ENCODE measurements around the gene DGKZ.

The DGKZ gene

DNA sequence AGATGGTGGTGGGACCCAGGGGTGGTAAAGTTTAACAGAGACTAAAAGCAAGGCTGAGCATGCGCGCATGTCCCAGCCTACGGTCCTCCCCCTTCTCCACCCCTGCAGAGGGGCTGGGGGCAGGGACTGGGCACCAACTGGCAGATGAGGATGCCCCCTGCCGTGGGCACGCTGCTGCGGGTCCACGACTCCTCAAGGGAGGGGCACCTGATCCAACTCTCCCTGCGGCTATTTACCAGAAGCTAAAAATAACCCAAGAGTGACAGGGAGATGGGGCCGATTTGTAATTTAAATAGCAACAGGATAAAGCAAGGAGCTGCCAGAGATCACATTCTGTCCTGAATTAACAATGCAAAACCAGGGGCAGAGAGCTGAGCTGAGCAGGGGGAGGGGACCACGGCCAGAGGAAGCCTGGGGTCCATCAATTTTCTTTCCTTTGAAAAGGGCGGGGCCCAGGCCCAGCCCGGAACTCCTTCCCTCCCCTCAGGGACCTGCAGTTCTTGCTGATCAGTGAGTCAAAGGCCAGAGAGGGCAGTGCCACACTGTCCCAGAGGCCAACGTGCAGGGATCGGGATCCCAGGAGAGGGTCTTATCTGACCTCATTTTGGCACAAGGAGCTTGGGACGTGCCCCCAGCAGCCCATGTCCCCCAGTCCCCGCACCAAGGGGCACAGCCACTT, 8.1 kb upstream of the DGKZ start:
- Mint-ChIP-seq H3K36me3 (ENCODE audit: low read depth) (no peaks in the 10 kb centered on the region), H3K27me3 (ENCODE audit: low read depth, poor library complexity) (peaks cover 31% of the 10 kb centered on the region), H3K4me1 (peaks cover 79% of the 10 kb centered on the region), H3K4me3 (peak overlapping the region; percentile 64), H3K9me3 (no peaks in the 10 kb centered on the region), H3K27ac (peak overlapping the region; percentile 54)
- TF ChIP-seq CTCF (IDR thresholded peaks at IDR 0.05) = no peak
- DNase-seq = peak; percentile 50

GRCh38 chr11:46339816-46340215, 7.4 kb upstream of the DGKZ start:
- TF ChIP-seq CTCF (IDR thresholded peaks at IDR 0.05) = no peak
- no peak for DNase-seq
- H3K27ac Mint-ChIP-seq = no peak overlapping the region
- H3K9me3 Mint-ChIP-seq = no peaks in the 10 kb centered on the region
- H3K4me3 Mint-ChIP-seq = no peak overlapping the region
- H3K27me3 Mint-ChIP-seq (ENCODE audit: low read depth, poor library complexity) = peaks cover 29% of the 10 kb centered on the region
- H3K4me1 Mint-ChIP-seq = peaks cover 82% of the 10 kb centered on the region
- no peaks in the 10 kb centered on the region for H3K36me3 Mint-ChIP-seq (ENCODE audit: low read depth)

DNA sequence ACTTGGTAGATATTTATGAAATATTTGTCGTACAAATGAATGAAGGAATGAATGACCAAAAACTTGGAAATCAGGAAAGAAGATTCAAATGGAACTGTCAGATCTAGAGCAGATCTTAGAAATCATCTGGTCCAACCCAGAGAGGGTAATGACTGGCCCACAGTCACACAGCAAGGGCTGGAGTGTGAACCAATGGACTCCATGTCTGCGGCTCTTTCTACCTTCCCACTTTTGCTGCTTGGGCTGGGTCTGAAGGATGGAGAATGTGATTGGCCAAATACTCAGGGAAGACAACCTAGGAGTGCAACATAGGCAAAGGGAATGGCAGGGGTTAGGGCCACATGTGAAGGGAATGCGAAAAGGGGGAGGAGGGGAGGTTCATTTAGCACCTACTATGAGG, 5.8 kb upstream of the DGKZ start:
- Mint-ChIP-seq H3K9me3 (no peaks in the 10 kb centered on the region), H3K27me3 (ENCODE audit: low read depth, poor library complexity) (peaks cover 30% of the 10 kb centered on the region), H3K27ac (no peak overlapping the region), H3K36me3 (ENCODE audit: low read depth) (no peaks in the 10 kb centered on the region), H3K4me1 (peaks cover 83% of the 10 kb centered on the region), H3K4me3 (no peak overlapping the region)
- no peak for DNase-seq
- no peak for TF ChIP-seq CTCF (IDR thresholded peaks at IDR 0.05)

DNA sequence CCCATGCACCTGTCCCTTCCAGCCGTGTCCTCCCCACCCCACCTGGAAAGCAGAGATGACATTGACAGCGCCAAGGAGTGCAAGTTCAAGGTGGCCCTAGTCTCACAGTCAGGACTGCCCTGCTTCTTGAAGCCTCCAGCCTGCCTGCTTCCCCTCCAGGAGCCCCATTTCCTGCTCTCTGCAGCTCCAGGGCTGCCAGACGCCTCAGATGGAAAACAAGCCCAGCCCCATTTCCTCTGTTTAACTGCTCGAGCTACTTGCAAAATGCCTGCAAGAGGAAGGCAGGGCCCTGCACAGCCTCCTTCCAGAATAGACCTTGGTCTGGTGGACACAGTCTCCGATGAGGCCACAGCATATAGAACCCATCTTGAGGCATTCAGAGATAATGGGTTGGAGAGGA, 5.0 kb upstream of the DGKZ start:
- no peak for DNase-seq
- no peaks in the 10 kb centered on the region for H3K9me3 Mint-ChIP-seq
- H3K36me3 Mint-ChIP-seq (ENCODE audit: low read depth) = no peaks in the 10 kb centered on the region
- no peak for TF ChIP-seq CTCF (IDR thresholded peaks at IDR 0.05)
- peaks cover 36% of the 10 kb centered on the region for H3K27me3 Mint-ChIP-seq (ENCODE audit: low read depth, poor library complexity)
- no peak overlapping the region for H3K4me3 Mint-ChIP-seq
- no peak overlapping the region for H3K27ac Mint-ChIP-seq
- H3K4me1 Mint-ChIP-seq = peaks cover 85% of the 10 kb centered on the region

DNA sequence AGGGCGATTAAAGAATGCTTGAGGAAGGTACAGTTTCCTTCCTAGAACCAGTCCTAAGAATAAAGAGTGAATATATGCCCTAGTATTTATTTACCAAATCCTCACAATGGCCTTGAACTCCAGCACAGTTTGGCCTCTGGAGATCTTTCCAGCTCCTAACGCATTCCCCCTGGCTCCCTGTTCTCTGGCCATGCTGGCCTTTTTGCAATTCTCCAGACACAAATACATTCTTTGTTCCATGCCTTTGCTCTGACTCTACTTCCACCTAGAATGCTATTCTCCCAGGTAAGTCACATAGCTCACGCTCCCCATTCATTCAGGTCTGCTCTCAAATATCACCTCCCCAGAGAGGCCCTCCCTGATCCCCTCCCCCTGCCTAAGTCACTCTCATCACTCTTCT, 3.7 kb upstream of the DGKZ start:
- peaks cover 31% of the 10 kb centered on the region for H3K27me3 Mint-ChIP-seq (ENCODE audit: low read depth, poor library complexity)
- no peak overlapping the region for H3K27ac Mint-ChIP-seq
- H3K36me3 Mint-ChIP-seq (ENCODE audit: low read depth) = no peaks in the 10 kb centered on the region
- H3K4me3 Mint-ChIP-seq = no peak overlapping the region
- DNase-seq = no peak
- H3K9me3 Mint-ChIP-seq = no peaks in the 10 kb centered on the region
- peaks cover 81% of the 10 kb centered on the region for H3K4me1 Mint-ChIP-seq
- no peak for TF ChIP-seq CTCF (IDR thresholded peaks at IDR 0.05)

GRCh38 chr11:46345131-46345597, 2.1 kb upstream of the DGKZ start:
- Mint-ChIP-seq H3K4me3 (peak overlapping the region; percentile 57), H3K27ac (no peak overlapping the region), H3K9me3 (no peaks in the 10 kb centered on the region), H3K36me3 (ENCODE audit: low read depth) (no peaks in the 10 kb centered on the region), H3K27me3 (ENCODE audit: low read depth, poor library complexity) (peaks cover 35% of the 10 kb centered on the region), H3K4me1 (peaks cover 74% of the 10 kb centered on the region)
- no peak for DNase-seq
- TF ChIP-seq CTCF (IDR thresholded peaks at IDR 0.05) = no peak

All from nephron progenitor cell (in vitro differentiated cells).